GM19455 (cell line): ENCODE data around the gene TNKS2.
"Not testable (repeated sequence)": the region's sequence is repeated elsewhere in the genome, so short reads cannot be mapped to it uniquely, and the experiment has no call there.

ENCODE experiments used
- ATAC-seq: cut with Tn5 transposase; IDR thresholded peaks from one replicate; pipeline ENCODE4 v1.9.1; 2021; ENCODE audit not compliant: unreplicated experiment

TNKS2 gene

GRCh38 chr10:91796331-91797047, 1.7 kb upstream of the TNKS2 start:
- ATAC-seq, result peak; percentile 47

GRCh38 chr10:91797048-91797690, 1.1 kb upstream of the TNKS2 start:
- no peak for ATAC-seq

DNA sequence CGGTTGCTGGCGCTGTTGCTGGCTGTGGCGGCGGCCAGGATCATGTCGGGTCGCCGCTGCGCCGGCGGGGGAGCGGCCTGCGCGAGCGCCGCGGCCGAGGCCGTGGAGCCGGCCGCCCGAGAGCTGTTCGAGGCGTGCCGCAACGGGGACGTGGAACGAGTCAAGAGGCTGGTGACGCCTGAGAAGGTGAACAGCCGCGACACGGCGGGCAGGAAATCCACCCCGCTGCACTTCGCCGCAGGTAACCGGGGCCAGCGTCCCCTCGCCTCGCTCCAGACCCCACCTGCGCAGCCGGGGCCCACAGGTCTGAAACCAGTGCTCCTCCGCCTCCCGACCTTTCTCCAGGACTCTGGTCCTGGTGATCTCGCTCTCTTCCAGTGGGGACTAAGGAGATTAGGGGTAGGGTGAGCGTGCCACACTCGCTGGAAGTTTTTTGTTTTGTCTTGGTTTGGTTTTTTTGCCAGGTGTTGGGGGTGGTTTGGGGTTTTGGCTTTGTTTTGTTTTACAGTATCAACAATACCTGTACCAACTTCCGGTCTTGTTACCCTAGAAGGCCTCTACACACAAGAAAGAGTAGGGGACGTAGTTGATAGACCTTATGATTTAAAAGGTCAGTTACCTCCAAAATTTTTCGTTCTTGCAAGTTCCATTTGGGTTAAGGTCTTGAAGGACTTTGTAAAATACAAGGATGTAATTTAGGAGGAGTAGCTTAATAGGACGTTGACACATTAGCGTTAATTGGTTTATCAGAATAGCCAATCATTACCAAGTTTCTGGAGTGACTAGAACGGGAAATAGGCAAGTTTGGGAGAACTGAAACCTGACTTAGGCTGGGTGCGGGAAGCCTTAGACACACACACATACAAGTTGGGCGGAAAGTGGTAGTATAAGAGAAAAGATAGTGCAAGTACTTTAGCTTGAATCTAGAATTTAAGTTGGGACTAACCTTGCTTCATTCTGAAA, 704 bp downstream of the TNKS2 start:
- peak; percentile 45 for ATAC-seq

DNA sequence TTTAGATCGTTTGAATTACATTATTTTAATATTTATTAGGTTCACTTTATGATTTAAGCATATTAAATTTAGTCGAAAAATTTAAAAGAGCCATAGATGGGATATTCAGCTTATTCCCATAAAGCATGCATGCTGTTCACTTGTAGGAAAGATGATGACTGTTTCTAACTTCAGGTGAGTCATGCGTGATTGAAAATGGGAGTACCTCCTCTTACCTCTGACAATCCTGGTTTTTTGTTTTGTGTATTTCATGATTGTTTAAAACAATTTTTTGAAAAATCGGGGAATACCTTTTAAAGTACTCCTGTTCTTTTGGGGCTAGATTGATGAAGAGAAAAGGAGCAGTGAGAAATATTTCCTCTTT, 1.4 kb downstream of the TNKS2 start:
- ATAC-seq, result no peak

DNA sequence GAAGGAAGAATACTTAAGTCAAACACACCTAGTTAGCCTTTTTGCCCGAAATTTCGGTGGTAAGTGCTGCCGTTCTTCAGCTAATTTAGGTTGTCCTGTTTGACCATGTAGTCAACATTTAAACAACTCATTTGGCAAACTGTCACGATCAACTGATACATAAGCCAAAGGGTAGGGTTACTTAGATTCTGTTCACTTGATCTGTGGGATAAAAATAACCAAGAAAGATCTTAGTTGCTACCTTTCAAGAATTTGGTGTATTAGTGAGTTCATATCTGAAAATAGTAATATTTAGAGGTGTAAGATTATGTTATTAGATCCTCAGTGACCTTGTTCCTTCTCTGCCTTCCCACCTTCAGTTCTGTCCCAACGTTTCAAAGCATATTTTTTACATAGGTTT, 2.0 kb downstream of the TNKS2 start:
- ATAC-seq, result no peak

GRCh38 chr10:91800756-91801155, 2.5 kb downstream of the TNKS2 start:
- no peak for ATAC-seq

DNA sequence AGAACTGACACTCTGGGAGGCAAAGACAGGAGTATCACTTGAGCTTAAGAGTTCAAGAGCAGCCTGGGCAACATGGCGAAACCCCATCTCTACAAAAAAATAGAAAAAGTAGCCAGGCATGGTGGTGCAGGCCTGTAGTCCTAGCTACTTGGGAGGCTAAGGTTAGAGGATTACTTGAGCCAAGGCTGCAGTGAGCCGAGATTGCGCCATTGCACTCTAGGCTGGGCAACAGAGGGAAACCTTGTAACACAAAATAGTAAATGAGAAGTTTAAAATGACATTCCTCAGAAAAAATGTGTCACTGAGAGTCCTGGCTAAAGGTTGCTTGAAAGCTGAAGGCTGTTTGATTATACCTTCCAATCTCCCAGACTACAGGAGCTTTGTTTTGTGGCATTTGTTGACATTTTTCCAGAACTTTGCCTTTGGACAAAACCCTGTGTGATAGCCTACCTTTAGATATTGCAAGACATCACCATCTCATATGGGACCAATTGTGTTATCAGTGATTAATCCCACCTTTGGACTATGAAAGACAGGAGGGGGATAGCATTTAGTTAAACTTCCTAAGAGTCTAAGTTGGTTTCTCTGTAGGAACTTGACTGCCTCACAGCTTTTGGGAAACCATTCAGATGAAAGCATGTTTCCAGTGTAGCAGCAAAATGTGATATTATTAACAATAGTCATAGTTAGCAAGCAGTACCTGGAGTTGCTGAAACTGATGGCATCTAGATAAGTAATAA, 5.3 kb downstream of the TNKS2 start:
- ATAC-seq, result no peak

DNA sequence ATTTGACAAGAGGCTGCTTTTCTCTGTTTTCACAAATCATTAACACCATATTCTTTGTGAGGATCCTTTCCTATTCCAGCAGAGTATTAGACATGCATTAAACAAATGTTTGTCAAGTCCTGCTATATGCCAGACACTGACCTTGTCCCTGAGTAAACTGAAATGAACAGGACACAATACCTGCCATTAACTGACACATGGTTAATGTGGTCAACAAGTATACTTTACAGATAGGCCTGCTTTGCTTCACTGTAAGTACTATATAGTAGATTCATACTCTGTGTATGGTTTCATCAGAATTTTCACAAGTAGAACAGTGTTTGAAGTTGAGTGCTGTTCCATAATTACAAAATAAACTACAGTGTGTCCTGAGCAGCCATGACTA, 5.9 kb downstream of the TNKS2 start:
- ATAC-seq, result no peak

GRCh38 chr10:91805110-91805838, 7.0 kb downstream of the TNKS2 start:
- ATAC-seq, result no peak

DNA sequence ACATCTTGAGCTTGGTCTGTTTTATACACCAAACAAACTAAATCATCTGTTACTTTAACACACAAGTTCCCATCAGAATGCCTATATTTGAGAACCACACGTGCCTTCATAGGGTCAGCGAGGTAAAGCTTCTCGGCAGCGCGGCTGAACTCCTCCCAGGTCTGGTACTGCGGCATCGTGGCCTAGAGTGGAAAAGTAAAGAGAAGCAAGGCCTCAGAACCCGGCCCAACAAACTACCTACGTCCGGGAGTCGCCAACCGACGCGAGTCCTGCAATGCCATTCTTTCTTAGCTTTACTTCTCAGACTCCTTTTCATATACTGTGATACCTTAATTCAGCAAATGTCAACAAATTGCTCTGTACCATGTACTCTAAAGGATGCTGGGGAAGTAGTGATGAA, 9.0 kb downstream of the TNKS2 start:
- ATAC-seq, result not testable (repeated sequence)

GRCh38 chr10:91813251-91813650, 15.0 kb downstream of the TNKS2 start:
- no peak for ATAC-seq

DNA sequence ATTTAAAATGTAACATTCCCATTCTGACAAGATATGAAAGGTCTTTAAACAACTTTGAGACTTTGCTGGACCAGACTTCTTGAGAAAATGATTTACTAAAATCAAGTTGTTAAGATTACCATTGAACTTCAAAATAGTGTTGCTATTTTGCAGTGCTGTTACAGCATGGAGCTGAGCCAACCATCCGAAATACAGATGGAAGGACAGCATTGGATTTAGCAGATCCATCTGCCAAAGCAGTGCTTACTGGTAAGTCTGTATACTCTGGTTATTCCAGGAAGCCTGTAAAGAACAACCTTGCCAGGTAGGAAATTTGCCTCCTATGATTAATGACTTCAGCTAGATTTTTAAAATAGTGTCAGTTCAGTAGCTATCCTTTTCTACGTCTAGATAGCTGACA, 18.8 kb downstream of the TNKS2 start:
- no peak for ATAC-seq

- ATAC-seq, result no peak
These were observed 21.9 kb downstream of the TNKS2 start for GRCh38 chr10:91820144-91820543.

GRCh38 chr10:91824076-91824475, 25.9 kb downstream of the TNKS2 start:
- ATAC-seq, result no peak

GRCh38 chr10:91829268-91829667, 31.0 kb downstream of the TNKS2 start:
- no peak for ATAC-seq

DNA sequence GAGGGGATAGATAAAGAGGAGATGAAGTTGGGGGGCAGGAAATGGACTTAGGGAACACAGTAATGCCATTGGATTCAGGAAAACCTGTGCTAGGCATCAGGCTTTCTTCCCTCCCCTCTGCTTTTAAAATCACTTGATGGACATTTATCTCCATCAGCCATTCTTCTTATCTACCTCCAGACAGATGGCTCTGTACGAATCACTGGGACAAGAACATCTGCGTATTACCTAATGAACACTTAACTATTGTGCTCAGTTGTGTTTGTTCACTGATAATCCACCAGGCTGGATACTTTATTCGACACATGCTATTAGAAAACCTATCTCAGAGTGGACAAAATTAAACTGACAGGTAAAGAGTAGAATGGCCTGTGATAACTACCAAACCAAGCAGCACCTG, 40.0 kb downstream of the TNKS2 start:
- ATAC-seq, result no peak

- ATAC-seq, result no peak
These were observed 44.9 kb downstream of the TNKS2 start for GRCh38 chr10:91843083-91843482.

GRCh38 chr10:91856637-91857036, 58.4 kb downstream of the TNKS2 start:
- ATAC-seq, result no peak

- no peak for ATAC-seq
These were observed 62.7 kb downstream of the TNKS2 start for GRCh38 chr10:91860885-91861284.

DNA sequence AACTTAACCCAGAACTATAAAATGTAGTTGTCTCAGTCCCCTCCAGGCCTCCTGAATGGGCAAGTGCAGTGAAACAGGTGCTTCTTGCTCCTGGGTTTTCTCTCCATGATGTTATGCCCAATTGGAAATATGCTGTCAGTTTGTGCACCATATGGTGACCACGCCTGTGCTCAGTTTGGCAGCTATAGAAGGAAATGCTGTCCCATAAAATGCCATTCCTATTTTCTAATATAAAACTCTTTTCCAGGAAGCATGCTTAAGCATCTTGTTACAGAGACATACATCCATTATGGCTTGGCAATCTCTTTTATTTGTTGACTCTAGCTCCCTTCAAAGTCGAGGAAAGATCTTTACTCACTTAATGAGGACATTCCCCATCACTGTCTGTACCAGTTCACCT, 65.9 kb downstream of the TNKS2 start:
- no peak for ATAC-seq
